Activated naive CD4-positive, alpha-beta T cell treated with anti-CD3 and anti-CD28 coated beads, Interleukin-2, amount 50 U/mL, for 72 hours (primary cell): Measurements from ENCODE around the gene HSD17B8. TPM values are rescaled to one million over a fixed set of nuclear protein-coding genes. Genes with fewer than 3 reads are reported as not detected.

Experiments used
- ATAC-seq, 2 donors: fragments of 150-1000 bp; cut with Tn5 transposase; 2 replicates each; pipeline ENCODE4 v1.10.0; 2021; ENCODE audit warnings: mild to moderate bottlenecking in 2 of 2, moderate library complexity in 2 of 2
- DNase-seq, 2 donors: peaks; one replicate each; pipeline ENCODE4 v3.0.0; 2021 to 2022; ENCODE audit warnings: low spot score in 2 of 2
- H3K27ac Mint-ChIP-seq, 2 donors: one replicate each; pipeline ENCODE4 v1.8.0; 2022; ENCODE audit warnings: mild to moderate bottlenecking in 2 of 2, mixed read lengths in 2 of 2
- H3K36me3 Mint-ChIP-seq, 2 donors: one replicate each; pipeline ENCODE4 v1.8.0; 2022; ENCODE audit warnings: mixed read lengths in 2 of 2
- H3K9me3 Mint-ChIP-seq, 2 donors: one replicate each; pipeline ENCODE4 v1.8.0; 2022; ENCODE audit warnings: mixed read lengths in 2 of 2
- total RNA-seq, 2 donors: library from RNA; stranded (reverse); gene quantifications; one replicate each; pipeline ENCODE4 v1.2.3, GENCODE V29; 2022

Gene HSD17B8
- total RNA-seq, 2 donors from 2014 or later, result 14.7 to 17.5 TPM

- Mint-ChIP-seq H3K9me3 (peaks cover 14 to 22% of the 10 kb centered on the region in 2 donors), H3K36me3 (peaks cover 15 to 24% of the 10 kb centered on the region in 2 donors), H3K27ac (peak overlapping the region; percentile 90 to 96)
- no peak for DNase-seq
- ATAC-seq, result peak in 1 of 2 donors; percentile 58
These were observed 21.3 kb upstream of the HSD17B8 start for GRCh38 chr6:33183071-33183683.

- Mint-ChIP-seq H3K36me3 (peaks cover 15 to 24% of the 10 kb centered on the region in 2 donors), H3K27ac (peak overlapping the region in 1 of 2 donors; percentile 96), H3K9me3 (peaks cover 14 to 22% of the 10 kb centered on the region in 2 donors)
- DNase-seq (no peak), ATAC-seq (no peak)
These were observed 19.3 kb upstream of the HSD17B8 start for GRCh38 chr6:33185190-33185589.

GRCh38 chr6:33185654-33186187, 18.7 kb upstream of the HSD17B8 start:
- no peak for ATAC-seq
- DNase-seq, result no peak
- no peak overlapping the region for H3K27ac Mint-ChIP-seq
- peaks cover 15 to 24% of the 10 kb centered on the region in 2 donors for H3K36me3 Mint-ChIP-seq
- peaks cover 14 to 22% of the 10 kb centered on the region in 2 donors for H3K9me3 Mint-ChIP-seq

GRCh38 chr6:33187809-33188208, 16.6 kb upstream of the HSD17B8 start:
- no peak for ATAC-seq
- Mint-ChIP-seq H3K36me3 (peaks cover 12 to 20% of the 10 kb centered on the region in 2 donors), H3K9me3 (peaks cover 11 to 18% of the 10 kb centered on the region in 2 donors), H3K27ac (no peak overlapping the region)
- DNase-seq, result no peak

GRCh38 chr6:33189164-33189563, 15.3 kb upstream of the HSD17B8 start:
- Mint-ChIP-seq H3K36me3 (peaks cover 0 to 7% of the 10 kb centered on the region in 2 donors), H3K27ac (no peak overlapping the region), H3K9me3 (peaks cover 0 to 7% of the 10 kb centered on the region in 2 donors)
- no peak for DNase-seq
- ATAC-seq, result no peak

GRCh38 chr6:33189625-33190448, 14.6 kb upstream of the HSD17B8 start:
- peaks cover 0 to under 1% of the 10 kb centered on the region in 2 donors for H3K9me3 Mint-ChIP-seq
- ATAC-seq (no peak), DNase-seq (no peak)
- H3K36me3 Mint-ChIP-seq, result peaks cover 0 to under 1% of the 10 kb centered on the region in 2 donors
- H3K27ac Mint-ChIP-seq, result no peak overlapping the region

GRCh38 chr6:33190504-33191107, 13.8 kb upstream of the HSD17B8 start:
- ATAC-seq (no peak), DNase-seq (no peak)
- H3K36me3 Mint-ChIP-seq, result peaks cover 4% of the 10 kb centered on the region in 2 donors
- no peaks in the 10 kb centered on the region for H3K9me3 Mint-ChIP-seq
- H3K27ac Mint-ChIP-seq, result no peak overlapping the region

GRCh38 chr6:33191383-33192104, 12.9 kb upstream of the HSD17B8 start:
- peak in 1 of 2 donors; percentile 9 for ATAC-seq
- Mint-ChIP-seq H3K36me3 (peaks cover 7 to 13% of the 10 kb centered on the region in 2 donors), H3K9me3 (no peaks in the 10 kb centered on the region), H3K27ac (no peak overlapping the region)
- no peak for DNase-seq

- H3K9me3 Mint-ChIP-seq, result no peaks in the 10 kb centered on the region
- H3K36me3 Mint-ChIP-seq, result peaks cover 7 to 13% of the 10 kb centered on the region in 2 donors
- ATAC-seq (peak; percentile 25 to 30), DNase-seq (no peak)
- no peak within 1 kb of the TSS for H3K27ac Mint-ChIP-seq
These were observed 12.3 kb upstream of the HSD17B8 start, which contains the start of gene COL11A2 for GRCh38 chr6:33192105-33192646. COL11A2 (minus strand) TSS chr6:33192467; CDS start chr6:33192240, 227 bp downstream.

- peak in 1 of 2 donors; percentile 7 for ATAC-seq
- no peak for DNase-seq
- H3K36me3 Mint-ChIP-seq, result peaks cover 7 to 13% of the 10 kb centered on the region in 2 donors
- H3K9me3 Mint-ChIP-seq, result no peaks in the 10 kb centered on the region
- H3K27ac Mint-ChIP-seq, result no peak overlapping the region
These were observed 11.5 kb upstream of the HSD17B8 start for GRCh38 chr6:33192671-33193602.

GRCh38 chr6:33193619-33194018, 10.8 kb upstream of the HSD17B8 start:
- Mint-ChIP-seq H3K27ac (no peak overlapping the region), H3K36me3 (peaks cover 7 to 18% of the 10 kb centered on the region in 2 donors), H3K9me3 (no peaks in the 10 kb centered on the region)
- ATAC-seq, result peak in 1 of 2 donors; percentile 28
- no peak for DNase-seq

GRCh38 chr6:33194431-33194979, 9.9 kb upstream of the HSD17B8 start:
- no peak overlapping the region for H3K27ac Mint-ChIP-seq
- no peak for ATAC-seq
- DNase-seq, result no peak
- peaks cover 7 to 24% of the 10 kb centered on the region in 2 donors for H3K36me3 Mint-ChIP-seq
- H3K9me3 Mint-ChIP-seq, result no peaks in the 10 kb centered on the region

- H3K36me3 Mint-ChIP-seq, result peaks cover 7 to 28% of the 10 kb centered on the region in 2 donors
- H3K27ac Mint-ChIP-seq, result no peak overlapping the region
- H3K9me3 Mint-ChIP-seq, result no peaks in the 10 kb centered on the region
- ATAC-seq (no peak), DNase-seq (no peak)
These were observed 8.9 kb upstream of the HSD17B8 start for GRCh38 chr6:33195304-33196165.

GRCh38 chr6:33197431-33198048, 6.9 kb upstream of the HSD17B8 start:
- peak overlapping the region in 1 of 2 donors; percentile 98 for H3K27ac Mint-ChIP-seq
- peak; percentile 48 to 56 for ATAC-seq
- H3K36me3 Mint-ChIP-seq, result peaks cover 27 to 48% of the 10 kb centered on the region in 2 donors
- no peaks in the 10 kb centered on the region for H3K9me3 Mint-ChIP-seq
- DNase-seq, result no peak
